GM15510 (cell line): ENCODE data around the gene ADAMTS12.

Experiments
- POLR2A ChIP-seq: IDR thresholded peaks from 3 replicates; pipeline ENCODE4 v1.6.1; 2011; ENCODE audit warnings: borderline replicate concordance; ENCODE audit not compliant: insufficient read length; ENCODE audit errors: extremely low read depth

ADAMTS12 gene, protein sequence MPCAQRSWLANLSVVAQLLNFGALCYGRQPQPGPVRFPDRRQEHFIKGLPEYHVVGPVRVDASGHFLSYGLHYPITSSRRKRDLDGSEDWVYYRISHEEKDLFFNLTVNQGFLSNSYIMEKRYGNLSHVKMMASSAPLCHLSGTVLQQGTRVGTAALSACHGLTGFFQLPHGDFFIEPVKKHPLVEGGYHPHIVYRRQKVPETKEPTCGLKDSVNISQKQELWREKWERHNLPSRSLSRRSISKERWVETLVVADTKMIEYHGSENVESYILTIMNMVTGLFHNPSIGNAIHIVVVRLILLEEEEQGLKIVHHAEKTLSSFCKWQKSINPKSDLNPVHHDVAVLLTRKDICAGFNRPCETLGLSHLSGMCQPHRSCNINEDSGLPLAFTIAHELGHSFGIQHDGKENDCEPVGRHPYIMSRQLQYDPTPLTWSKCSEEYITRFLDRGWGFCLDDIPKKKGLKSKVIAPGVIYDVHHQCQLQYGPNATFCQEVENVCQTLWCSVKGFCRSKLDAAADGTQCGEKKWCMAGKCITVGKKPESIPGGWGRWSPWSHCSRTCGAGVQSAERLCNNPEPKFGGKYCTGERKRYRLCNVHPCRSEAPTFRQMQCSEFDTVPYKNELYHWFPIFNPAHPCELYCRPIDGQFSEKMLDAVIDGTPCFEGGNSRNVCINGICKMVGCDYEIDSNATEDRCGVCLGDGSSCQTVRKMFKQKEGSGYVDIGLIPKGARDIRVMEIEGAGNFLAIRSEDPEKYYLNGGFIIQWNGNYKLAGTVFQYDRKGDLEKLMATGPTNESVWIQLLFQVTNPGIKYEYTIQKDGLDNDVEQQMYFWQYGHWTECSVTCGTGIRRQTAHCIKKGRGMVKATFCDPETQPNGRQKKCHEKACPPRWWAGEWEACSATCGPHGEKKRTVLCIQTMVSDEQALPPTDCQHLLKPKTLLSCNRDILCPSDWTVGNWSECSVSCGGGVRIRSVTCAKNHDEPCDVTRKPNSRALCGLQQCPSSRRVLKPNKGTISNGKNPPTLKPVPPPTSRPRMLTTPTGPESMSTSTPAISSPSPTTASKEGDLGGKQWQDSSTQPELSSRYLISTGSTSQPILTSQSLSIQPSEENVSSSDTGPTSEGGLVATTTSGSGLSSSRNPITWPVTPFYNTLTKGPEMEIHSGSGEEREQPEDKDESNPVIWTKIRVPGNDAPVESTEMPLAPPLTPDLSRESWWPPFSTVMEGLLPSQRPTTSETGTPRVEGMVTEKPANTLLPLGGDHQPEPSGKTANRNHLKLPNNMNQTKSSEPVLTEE (N-terminal part only)

DNA sequence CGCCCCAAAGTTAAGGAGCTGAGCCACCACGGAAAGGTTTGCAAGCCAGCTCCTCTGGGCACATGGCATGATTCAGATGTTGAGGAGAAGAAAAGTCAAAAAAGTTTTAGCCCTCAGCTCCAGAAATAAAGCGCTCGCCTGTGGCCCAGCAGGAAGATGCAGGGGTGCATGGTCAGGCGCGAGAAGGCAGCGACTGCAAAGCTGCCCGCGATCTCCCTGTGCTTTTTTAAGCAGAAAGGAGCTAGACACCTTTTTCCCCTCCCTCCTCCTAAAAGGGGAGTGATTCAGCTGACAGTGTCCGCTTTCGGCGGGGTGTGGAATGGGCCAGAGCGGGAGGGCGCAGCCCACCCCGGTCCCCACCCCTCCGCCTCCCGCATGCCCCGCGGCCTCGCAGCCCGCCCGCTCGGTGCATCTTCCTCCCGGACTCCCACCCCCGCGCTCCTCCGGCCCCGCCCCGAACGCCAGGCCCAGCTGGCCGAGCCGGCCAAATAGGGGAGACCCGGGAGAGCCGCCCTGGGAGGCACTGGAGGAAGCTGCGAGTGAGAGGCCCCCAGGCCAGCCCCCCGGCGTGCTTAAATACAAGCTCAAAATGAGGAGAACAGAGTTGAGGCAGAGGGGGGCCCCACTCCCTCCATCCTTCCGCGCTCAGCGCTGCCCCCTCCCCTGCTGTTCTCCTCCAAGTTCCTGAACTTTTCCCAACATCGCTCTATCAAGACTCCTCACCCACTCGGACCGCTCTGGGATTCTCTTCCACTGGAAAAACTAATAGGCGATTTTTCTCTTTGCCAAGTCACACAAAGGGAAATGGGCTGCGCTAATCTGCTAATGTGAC lies at the start of gene ADAMTS12:
ADAMTS12 (minus strand) TSS at position 203 of the 832 bp plus-strand sequence; CDS start at position 69, 134 bp downstream.
- no peak for TF ChIP-seq POLR2A

DNA sequence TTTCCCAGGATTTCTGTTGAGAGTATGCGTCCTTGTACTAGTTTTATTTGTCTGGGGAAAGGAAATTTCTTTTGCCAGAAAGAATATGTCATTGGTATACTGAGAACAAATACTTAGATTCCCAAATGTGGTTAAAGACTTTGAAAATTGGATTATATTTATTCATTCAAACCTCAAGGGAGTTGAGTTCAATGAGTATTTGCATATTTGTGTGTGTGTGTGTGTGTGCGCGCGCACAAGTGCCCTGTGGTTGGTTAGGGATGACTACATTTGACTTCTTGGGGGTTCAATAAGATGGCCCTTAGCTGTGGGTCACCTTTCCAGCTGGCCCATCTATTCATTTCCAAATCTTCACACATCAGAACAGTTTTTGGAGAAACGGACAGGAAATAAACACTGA lies 49.3 kb upstream of the ADAMTS12 start:
- no peak for TF ChIP-seq POLR2A

DNA sequence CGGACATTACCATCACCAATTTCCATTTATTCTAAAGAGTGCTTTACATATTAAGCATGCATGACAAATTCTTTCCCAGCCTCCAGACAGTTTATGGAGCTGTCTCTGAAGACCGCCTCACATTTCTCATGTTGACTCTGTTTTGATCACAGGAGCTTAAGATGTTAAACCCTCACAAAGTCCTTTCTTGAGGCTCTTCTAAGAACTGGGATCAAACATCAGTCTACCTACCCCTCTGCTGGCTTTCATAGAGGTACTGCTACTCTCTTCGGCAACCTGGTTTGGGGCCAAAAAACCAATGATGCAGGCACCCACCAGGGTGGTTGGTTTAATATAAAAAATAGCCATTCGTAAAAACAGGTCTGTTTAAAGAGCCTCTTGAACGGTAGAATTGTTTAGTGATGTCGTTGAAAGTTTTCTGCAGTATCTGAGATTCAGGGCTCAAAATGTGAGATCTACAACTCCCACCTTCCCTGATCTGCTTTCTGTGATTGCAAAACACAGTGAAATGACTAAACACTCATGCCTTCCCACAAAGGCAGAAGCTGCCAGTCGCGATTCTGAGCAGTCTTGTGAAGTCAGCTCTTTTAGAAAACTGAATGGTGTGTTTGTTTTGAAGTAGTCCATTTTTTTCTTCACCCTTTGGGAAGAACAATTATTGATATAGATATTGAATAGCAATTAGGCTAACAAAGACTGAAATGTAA lies 47.9 kb upstream of the ADAMTS12 start:
- TF ChIP-seq POLR2A, result no peak

GRCh38 chr5:33938881-33939280 lies 47.1 kb upstream of the ADAMTS12 start:
- TF ChIP-seq POLR2A, result no peak

- TF ChIP-seq POLR2A, result no peak
These were observed 46.7 kb upstream of the ADAMTS12 start for GRCh38 chr5:33938507-33938796.

DNA sequence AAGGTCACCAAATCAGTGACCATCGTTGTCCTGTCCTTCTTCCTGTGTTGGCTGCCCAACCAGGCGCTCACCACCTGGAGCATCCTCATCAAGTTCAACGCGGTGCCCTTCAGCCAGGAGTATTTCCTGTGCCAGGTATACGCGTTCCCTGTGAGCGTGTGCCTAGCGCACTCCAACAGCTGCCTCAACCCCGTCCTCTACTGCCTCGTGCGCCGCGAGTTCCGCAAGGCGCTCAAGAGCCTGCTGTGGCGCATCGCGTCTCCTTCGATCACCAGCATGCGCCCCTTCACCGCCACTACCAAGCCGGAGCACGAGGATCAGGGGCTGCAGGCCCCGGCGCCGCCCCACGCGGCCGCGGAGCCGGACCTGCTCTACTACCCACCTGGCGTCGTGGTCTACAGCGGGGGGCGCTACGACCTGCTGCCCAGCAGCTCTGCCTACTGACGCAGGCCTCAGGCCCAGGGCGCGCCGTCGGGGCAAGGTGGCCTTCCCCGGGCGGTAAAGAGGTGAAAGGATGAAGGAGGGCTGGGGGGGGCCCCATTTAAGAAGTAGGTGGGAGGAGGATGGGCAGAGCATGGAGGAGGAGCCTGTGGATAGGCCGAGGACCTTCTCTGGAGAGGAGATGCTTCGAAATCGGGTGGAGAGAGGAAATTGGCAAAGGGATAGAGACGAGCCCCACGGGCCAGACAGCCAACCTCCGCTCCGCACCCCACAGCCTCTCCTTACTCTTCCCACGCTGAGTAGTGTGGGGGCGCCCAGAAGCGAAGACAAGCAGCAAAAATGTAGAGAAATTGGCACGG lies 46.1 kb upstream of the ADAMTS12 start:
- no peak for TF ChIP-seq POLR2A

- no peak for TF ChIP-seq POLR2A
These were observed 45.4 kb upstream of the ADAMTS12 start for GRCh38 chr5:33937017-33937706.

DNA sequence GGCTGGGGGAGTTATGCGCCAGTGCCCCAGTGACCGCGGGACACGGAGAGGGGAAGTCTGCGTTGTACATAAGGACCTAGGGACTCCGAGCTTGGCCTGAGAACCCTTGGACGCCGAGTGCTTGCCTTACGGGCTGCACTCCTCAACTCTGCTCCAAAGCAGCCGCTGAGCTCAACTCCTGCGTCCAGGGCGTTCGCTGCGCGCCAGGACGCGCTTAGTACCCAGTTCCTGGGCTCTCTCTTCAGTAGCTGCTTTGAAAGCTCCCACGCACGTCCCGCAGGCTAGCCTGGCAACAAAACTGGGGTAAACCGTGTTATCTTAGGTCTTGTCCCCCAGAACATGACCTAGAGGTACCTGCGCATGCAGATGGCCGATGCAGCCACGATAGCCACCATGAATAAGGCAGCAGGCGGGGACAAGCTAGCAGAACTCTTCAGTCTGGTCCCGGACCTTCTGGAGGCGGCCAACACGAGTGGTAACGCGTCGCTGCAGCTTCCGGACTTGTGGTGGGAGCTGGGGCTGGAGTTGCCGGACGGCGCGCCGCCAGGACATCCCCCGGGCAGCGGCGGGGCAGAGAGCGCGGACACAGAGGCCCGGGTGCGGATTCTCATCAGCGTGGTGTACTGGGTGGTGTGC lies 44.7 kb upstream of the ADAMTS12 start, which contains the start of gene RXFP3:
RXFP3 (plus strand) TSS at position 6 of the 636 bp plus-strand sequence; CDS start at position 361, 355 bp downstream.
- TF ChIP-seq POLR2A, result no peak

DNA sequence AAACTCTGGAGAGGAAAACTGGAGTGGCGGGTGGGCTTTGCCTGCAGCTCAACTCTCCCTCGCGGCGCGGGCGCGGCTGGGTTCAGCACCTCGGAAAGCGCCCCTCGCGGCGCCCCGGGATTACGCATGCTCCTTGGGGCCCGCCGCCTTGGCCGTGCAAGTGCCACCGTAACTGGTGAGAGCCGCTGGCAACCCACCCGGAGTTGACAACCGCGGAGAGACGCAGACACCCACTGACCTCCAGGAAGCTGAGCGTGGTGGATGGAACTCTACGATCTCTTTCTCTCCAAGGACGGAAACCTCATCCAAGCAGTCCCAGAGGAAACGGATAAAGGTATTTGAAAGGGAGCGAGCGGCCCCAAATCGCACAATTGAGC lies 44.2 kb upstream of the ADAMTS12 start:
- no peak for TF ChIP-seq POLR2A

DNA sequence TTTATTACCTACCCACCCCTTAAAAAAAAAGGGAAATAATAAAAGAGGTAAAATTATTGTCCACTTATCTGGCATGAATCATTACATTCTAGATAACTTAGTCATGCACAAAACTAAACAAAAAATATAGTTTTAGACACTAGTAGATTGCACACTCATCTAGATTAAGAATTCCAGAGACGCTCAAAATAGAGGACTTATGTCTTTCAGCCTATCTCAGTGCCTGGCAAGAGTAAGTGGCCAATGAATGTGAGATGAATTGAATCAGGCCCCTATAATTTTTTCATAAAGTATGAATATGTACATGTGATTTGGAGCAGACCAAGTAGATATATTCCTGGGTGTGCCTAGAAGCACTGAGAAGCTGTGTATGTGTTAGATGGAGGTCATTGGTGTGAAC lies 42.4 kb upstream of the ADAMTS12 start:
- no peak for TF ChIP-seq POLR2A

- no peak for TF ChIP-seq POLR2A
These were observed 42.0 kb upstream of the ADAMTS12 start for GRCh38 chr5:33933723-33934169.
